HAP-1 (cell line): ENCODE measurements around the gene NFKBIZ.
"Not testable (repeated sequence)": the region's sequence is repeated elsewhere in the genome, so short reads cannot be mapped to it uniquely, and the experiment has no call there.

Experiments used
- DNase-seq, 2 experiments: peaks; one replicate each; pipeline ENCODE4 v3.0.0-alpha.2; 2016 to 2020; ENCODE audit warnings: low spot score in 2 of 2
- H3K27me3 ChIP-seq: fragments of 250-450 bp; sonication (Bioruptor Pico); 2 replicates; pipeline ENCODE4 v1.5.1; 2020; ENCODE audit warnings: low read depth, mild to moderate bottlenecking, moderate library complexity
- H3K36me3 ChIP-seq: fragments of 250-450 bp; sonication (Bioruptor Pico); replicated peaks from 2 replicates; pipeline ENCODE4 v1.5.1; 2020; ENCODE audit warnings: mild to moderate bottlenecking
- H3K4me1 ChIP-seq: fragments of 250-450 bp; sonication (Bioruptor Pico); 2 replicates; pipeline ENCODE4 v1.5.1; 2020; ENCODE audit warnings: mild to moderate bottlenecking
- H3K4me3 ChIP-seq: fragments of 250-450 bp; sonication (Bioruptor Pico); 2 replicates; pipeline ENCODE4 v1.5.1; 2020; ENCODE audit warnings: mild to moderate bottlenecking, moderate library complexity
- H3K9me3 ChIP-seq: fragments of 250-450 bp; sonication (Bioruptor Pico); 2 replicates; pipeline ENCODE4 v1.5.1; 2020; ENCODE audit warnings: mild to moderate bottlenecking, moderate library complexity
- in situ Hi-C: fragments of 300-500 bp; cut with MboI; formaldehyde crosslinking; loops from 3 replicates; pipeline ENCODE4 v1.14.3; 2020; ENCODE audit warnings: low sequenced_read_pairs, inconsistent platforms, mixed read lengths

NFKBIZ gene

GRCh38 chr3:101885584-101885983 is 36.3 kb downstream of the NFKBIZ start:
- H3K9me3 ChIP-seq, H3K4me3 ChIP-seq, H3K36me3 ChIP-seq, in situ Hi-C loops, H3K4me1 ChIP-seq, DNase-seq, H3K27me3 ChIP-seq: not testable (repeated sequence)

GRCh38 chr3:101886626-101887025 is 37.3 kb downstream of the NFKBIZ start:
- H3K27me3 ChIP-seq = no peaks in the 10 kb centered on the region
- no peak for DNase-seq
- H3K36me3 ChIP-seq = no peaks in the 10 kb centered on the region
- H3K9me3 ChIP-seq = no peaks in the 10 kb centered on the region
- no peaks in the 10 kb centered on the region for H3K4me1 ChIP-seq
- in situ Hi-C loops = no loop called here
- H3K4me3 ChIP-seq = no peak overlapping the region

GRCh38 chr3:101888653-101889052 is 39.3 kb downstream of the NFKBIZ start:
- H3K9me3 ChIP-seq = no peaks in the 10 kb centered on the region
- H3K4me1 ChIP-seq = no peaks in the 10 kb centered on the region
- no peak for DNase-seq
- no peaks in the 10 kb centered on the region for H3K27me3 ChIP-seq
- in situ Hi-C loops = no loop called here
- H3K36me3 ChIP-seq = no peaks in the 10 kb centered on the region
- no peak overlapping the region for H3K4me3 ChIP-seq

DNA sequence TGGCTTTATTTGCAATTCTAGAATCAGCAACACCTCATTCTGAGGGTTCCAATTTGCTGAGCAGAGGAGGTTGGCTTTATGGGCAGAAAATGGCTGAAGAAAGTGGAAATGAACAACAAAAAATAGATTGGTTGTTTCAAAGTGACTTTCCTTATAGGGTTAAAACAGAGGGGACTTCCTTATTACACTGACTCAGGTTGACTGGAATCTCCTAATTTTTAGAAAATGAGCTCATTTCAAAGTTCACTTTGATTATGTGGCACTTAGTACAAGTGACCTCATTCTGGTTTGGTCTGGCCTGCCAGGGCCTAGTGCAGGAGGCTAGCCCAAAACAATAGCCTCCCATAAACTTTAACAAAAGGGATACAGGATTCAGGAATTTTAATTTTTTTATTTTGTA is 41.4 kb downstream of the NFKBIZ start:
- Histone ChIP-seq H3K4me3 (no peak overlapping the region), H3K36me3 (no peaks in the 10 kb centered on the region), H3K27me3 (no peaks in the 10 kb centered on the region), H3K9me3 (no peaks in the 10 kb centered on the region), H3K4me1 (no peaks in the 10 kb centered on the region)
- DNase-seq = no peak
- in situ Hi-C loops = no loop called here

GRCh38 chr3:101892648-101893047 is 43.3 kb downstream of the NFKBIZ start:
- Histone ChIP-seq H3K9me3 (no peaks in the 10 kb centered on the region), H3K4me1 (no peaks in the 10 kb centered on the region), H3K27me3 (no peaks in the 10 kb centered on the region), H3K36me3 (no peaks in the 10 kb centered on the region), H3K4me3 (no peak overlapping the region)
- DNase-seq = no peak
- in situ Hi-C loops = no loop called here

GRCh38 chr3:101896083-101896757 is 46.9 kb downstream of the NFKBIZ start:
- Histone ChIP-seq H3K27me3 (no peaks in the 10 kb centered on the region), H3K36me3 (no peaks in the 10 kb centered on the region), H3K4me3 (no peak overlapping the region), H3K4me1 (no peaks in the 10 kb centered on the region), H3K9me3 (no peaks in the 10 kb centered on the region)
- DNase-seq = no peak
- in situ Hi-C loops = no loop called here

- no peak overlapping the region for H3K4me3 ChIP-seq
- no peaks in the 10 kb centered on the region for H3K27me3 ChIP-seq
- H3K9me3 ChIP-seq = no peaks in the 10 kb centered on the region
- no peak for DNase-seq
- H3K36me3 ChIP-seq = no peaks in the 10 kb centered on the region
- in situ Hi-C loops = no loop called here
- H3K4me1 ChIP-seq = no peaks in the 10 kb centered on the region
Measured at GRCh38 chr3:101897013-101897412, 47.7 kb downstream of the NFKBIZ start.

DNA sequence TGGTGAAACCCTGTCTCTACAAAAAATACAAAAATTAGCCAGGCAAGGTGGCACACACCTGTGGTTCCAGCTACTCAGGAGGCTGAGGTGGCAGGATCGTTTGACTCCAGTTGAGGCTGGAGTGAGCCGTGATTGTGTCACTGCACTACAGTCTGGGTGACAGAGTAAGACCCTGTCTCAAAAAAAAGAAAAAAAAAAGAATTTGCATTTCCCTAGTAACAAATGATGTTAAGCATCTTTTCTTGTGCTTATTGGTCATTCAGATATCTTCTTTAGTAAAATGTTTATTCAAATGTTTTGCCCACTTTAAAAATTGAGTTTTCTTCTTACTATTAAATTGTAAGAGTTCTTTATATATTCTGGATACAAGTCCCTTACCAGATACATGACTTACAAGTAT is 48.7 kb downstream of the NFKBIZ start:
- in situ Hi-C loops = no loop called here
- no peaks in the 10 kb centered on the region for H3K4me1 ChIP-seq
- no peaks in the 10 kb centered on the region for H3K27me3 ChIP-seq
- H3K4me3 ChIP-seq = no peak overlapping the region
- no peaks in the 10 kb centered on the region for H3K9me3 ChIP-seq
- no peak for DNase-seq
- H3K36me3 ChIP-seq = no peaks in the 10 kb centered on the region

GRCh38 chr3:101898752-101899169 is 49.4 kb downstream of the NFKBIZ start:
- Histone ChIP-seq H3K9me3 (no peaks in the 10 kb centered on the region), H3K36me3 (no peaks in the 10 kb centered on the region), H3K4me1 (no peaks in the 10 kb centered on the region), H3K27me3 (no peaks in the 10 kb centered on the region), H3K4me3 (no peak overlapping the region)
- in situ Hi-C loops = no loop called here
- DNase-seq = no peak

DNA sequence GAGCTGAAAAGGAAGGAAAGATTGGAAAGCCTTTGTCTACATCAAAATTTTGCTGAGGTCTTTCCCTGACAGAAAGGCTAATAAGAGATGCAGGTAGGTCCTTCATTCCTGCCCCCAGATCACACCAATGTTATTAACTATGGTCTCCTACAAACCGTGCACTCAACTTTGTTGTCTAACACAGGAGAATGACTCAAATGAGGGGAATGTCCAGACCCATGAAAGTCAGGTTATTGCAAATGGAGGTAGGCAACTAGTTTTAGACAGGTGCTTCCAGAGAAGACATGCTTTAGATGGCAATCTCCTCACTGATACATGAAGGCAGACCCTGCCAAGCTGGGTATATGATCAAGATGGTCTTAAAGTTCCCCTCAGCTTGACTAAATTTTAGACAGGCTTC is 51.0 kb downstream of the NFKBIZ start:
- DNase-seq = no peak
- Histone ChIP-seq H3K4me1 (no peaks in the 10 kb centered on the region), H3K36me3 (no peaks in the 10 kb centered on the region), H3K4me3 (no peak overlapping the region), H3K27me3 (no peaks in the 10 kb centered on the region), H3K9me3 (no peaks in the 10 kb centered on the region)
- in situ Hi-C loops = no loop called here

- no peak overlapping the region for H3K4me3 ChIP-seq
- no peaks in the 10 kb centered on the region for H3K36me3 ChIP-seq
- H3K27me3 ChIP-seq = no peaks in the 10 kb centered on the region
- no peak for DNase-seq
- in situ Hi-C loops = no loop called here
- H3K9me3 ChIP-seq = no peaks in the 10 kb centered on the region
- H3K4me1 ChIP-seq = no peaks in the 10 kb centered on the region
Measured at GRCh38 chr3:101900736-101901135, 51.4 kb downstream of the NFKBIZ start.

DNA sequence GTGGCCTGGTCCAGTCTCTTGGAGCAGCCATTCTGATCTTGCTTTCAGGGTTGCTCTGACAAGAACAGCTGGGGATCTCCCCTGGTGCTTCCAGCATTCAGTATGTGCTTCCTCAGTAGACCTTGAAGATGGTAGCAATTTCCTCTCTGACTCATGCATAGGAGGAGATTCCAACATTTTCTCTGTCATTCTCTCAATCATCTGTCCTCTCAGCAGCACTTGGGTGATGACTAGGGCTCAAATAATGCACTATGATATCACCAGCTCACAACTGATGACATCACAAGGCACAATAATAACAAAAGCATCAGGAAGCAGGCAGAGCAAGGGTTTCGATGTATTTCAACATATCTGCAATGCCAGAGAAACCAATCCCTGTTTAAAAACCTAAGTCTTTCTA is 52.7 kb downstream of the NFKBIZ start:
- in situ Hi-C loops = no loop called here
- no peak for DNase-seq
- Histone ChIP-seq H3K36me3 (no peaks in the 10 kb centered on the region), H3K4me1 (no peaks in the 10 kb centered on the region), H3K9me3 (no peaks in the 10 kb centered on the region), H3K4me3 (no peak overlapping the region), H3K27me3 (no peaks in the 10 kb centered on the region)

GRCh38 chr3:101903451-101903871 is 54.1 kb downstream of the NFKBIZ start:
- Histone ChIP-seq H3K4me3 (no peak overlapping the region), H3K27me3 (no peaks in the 10 kb centered on the region), H3K4me1 (no peaks in the 10 kb centered on the region), H3K36me3 (no peaks in the 10 kb centered on the region), H3K9me3 (no peaks in the 10 kb centered on the region)
- DNase-seq = no peak
- in situ Hi-C loops = no loop called here

- in situ Hi-C loops, H3K27me3 ChIP-seq, H3K4me1 ChIP-seq, H3K36me3 ChIP-seq, H3K9me3 ChIP-seq, DNase-seq, H3K4me3 ChIP-seq: not testable (repeated sequence)
Measured at GRCh38 chr3:101905573-101905972, 56.3 kb downstream of the NFKBIZ start.
